T-helper 17 cell (primary cell): ENCODE measurements around the gene HAP1. TPM values are rescaled to one million over a fixed set of nuclear protein-coding genes. Genes with fewer than 3 reads are reported as not detected.
"Not testable (repeated sequence)": the region's sequence is repeated elsewhere in the genome, so short reads cannot be mapped to it uniquely, and the experiment has no call there.

ENCODE experiments used
- ATAC-seq: fragments of 150-1000 bp; cut with Tn5 transposase; 2 replicates; pipeline ENCODE4 v1.10.0; 2021; ENCODE audit warnings: mild to moderate bottlenecking, moderate library complexity
- DNase-seq, 3 donors: peaks; one replicate each; pipeline versions ENCODE4 v3.0.0 to v3.0.0-alpha.2; 2020 to 2021
- H3K9me3 ChIP-seq: one replicate; pipeline ENCODE4 v1.7.0; 2013; ENCODE audit warnings: low read length, mild to moderate bottlenecking; ENCODE audit not compliant: control insufficient read depth, poor library complexity, severe bottlenecking
- H3K27ac Mint-ChIP-seq: one replicate; pipeline ENCODE4 v1.8.0; 2022; ENCODE audit warnings: mild to moderate bottlenecking, moderate library complexity, mixed read lengths
- H3K27me3 Mint-ChIP-seq: one replicate; pipeline ENCODE4 v1.8.0; 2022; ENCODE audit warnings: mixed read lengths
- H3K36me3 Mint-ChIP-seq: one replicate; pipeline ENCODE4 v1.8.0; 2022; ENCODE audit warnings: low read depth, mixed read lengths
- H3K4me1 Mint-ChIP-seq: one replicate; pipeline ENCODE4 v1.8.0; 2022; ENCODE audit warnings: mild to moderate bottlenecking, mixed read lengths
- H3K4me3 Mint-ChIP-seq: one replicate; pipeline ENCODE4 v1.8.0; 2022; ENCODE audit warnings: mild to moderate bottlenecking, moderate library complexity, mixed read lengths
- total RNA-seq, 4 donors: library from RNA in 2 of 4; stranded (reverse) in 2 of 4; gene quantifications; one replicate each; pipeline ENCODE4 v1.2.3 and lab custom pipeline; 2022 to 2026

Gene HAP1
- total RNA-seq, 2 donors from 2014 or later = 0.15 to 1.3 TPM

DNA sequence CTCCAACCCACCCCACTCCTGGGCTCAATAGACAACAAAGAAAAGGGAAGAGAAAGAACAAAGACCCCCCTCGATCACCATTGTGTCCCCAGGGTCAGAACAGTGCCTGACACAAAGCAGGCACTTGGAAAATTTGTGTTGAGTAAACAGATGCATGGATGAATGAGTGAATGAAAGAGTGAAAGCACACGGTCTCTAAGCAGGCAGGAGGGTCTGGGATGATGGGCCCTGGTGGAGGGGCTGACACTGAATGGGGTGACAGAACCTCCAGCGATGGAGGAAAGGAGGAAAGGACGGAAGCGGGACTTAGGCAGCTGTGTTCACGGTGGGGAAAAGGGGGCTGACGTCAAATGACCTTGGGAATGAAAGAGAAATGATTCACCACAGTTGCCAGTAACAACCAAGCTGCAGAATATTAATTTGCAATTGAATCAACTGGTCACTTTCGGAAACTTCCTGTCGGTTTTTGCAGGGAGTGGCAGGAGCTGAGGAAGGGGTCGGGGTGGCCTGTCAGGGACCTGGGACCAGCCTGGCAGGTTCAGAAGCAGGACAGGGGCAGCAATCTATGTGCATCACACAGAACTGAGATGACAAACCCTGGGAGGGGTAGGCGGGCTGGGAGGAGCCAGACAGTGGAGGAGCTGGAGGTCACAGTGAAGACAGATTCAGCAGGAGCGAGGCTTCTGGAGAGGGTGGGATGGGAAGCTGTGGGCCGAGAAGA, 29.0 kb downstream of the HAP1 start:
- H3K9me3 ChIP-seq = no peaks in the 10 kb centered on the region
- ATAC-seq (no peak), DNase-seq (no peak)
- Mint-ChIP-seq H3K4me3 (no peak overlapping the region), H3K27me3 (peaks cover 16% of the 10 kb centered on the region), H3K27ac (no peak overlapping the region), H3K36me3 (peaks cover 2% of the 10 kb centered on the region), H3K4me1 (peaks cover 7% of the 10 kb centered on the region)

GRCh38 chr17:41702712-41703111, 31.7 kb downstream of the HAP1 start:
- peaks cover 2% of the 10 kb centered on the region for H3K36me3 Mint-ChIP-seq
- no peak overlapping the region for H3K4me3 Mint-ChIP-seq
- H3K27ac Mint-ChIP-seq = no peak overlapping the region
- peaks cover 13% of the 10 kb centered on the region for H3K27me3 Mint-ChIP-seq
- no peak for DNase-seq
- no peak for ATAC-seq
- peaks cover 9% of the 10 kb centered on the region for H3K4me1 Mint-ChIP-seq
- H3K9me3 ChIP-seq = no peaks in the 10 kb centered on the region

- not testable (repeated sequence) for H3K9me3 ChIP-seq, H3K36me3 Mint-ChIP-seq, ATAC-seq, H3K27me3 Mint-ChIP-seq, DNase-seq
- Mint-ChIP-seq H3K4me3 (peak overlapping the region; percentile 39), H3K4me1 (peaks cover 14% of the 10 kb centered on the region), H3K27ac (peak overlapping the region; percentile 6)
Observed at GRCh38 chr17:41700843-41701242, 33.6 kb downstream of the HAP1 start.

GRCh38 chr17:41697122-41697962, 37.1 kb downstream of the HAP1 start:
- no peaks in the 10 kb centered on the region for H3K9me3 ChIP-seq

GRCh38 chr17:41695954-41696757, 38.3 kb downstream of the HAP1 start:
- no peak overlapping the region for H3K4me3 Mint-ChIP-seq

More at GRCh38 chr17:41697122-41697962, 37.1 kb downstream of the HAP1 start:
- DNase-seq = no peak
- Mint-ChIP-seq H3K4me1 (peaks cover 21% of the 10 kb centered on the region), H3K36me3 (peaks cover 4% of the 10 kb centered on the region), H3K27me3 (no peaks in the 10 kb centered on the region), H3K27ac (no peak overlapping the region), H3K4me3 (no peak overlapping the region)
- ATAC-seq = no peak

GRCh38 chr17:41695134-41695661, 39.2 kb downstream of the HAP1 start:
- no peak overlapping the region for H3K4me3 Mint-ChIP-seq
- DNase-seq = no peak

More at GRCh38 chr17:41695954-41696757, 38.3 kb downstream of the HAP1 start:
- ATAC-seq (peak; percentile 26), DNase-seq (peak; percentile 55 to 77 (median 64))
- no peaks in the 10 kb centered on the region for H3K9me3 ChIP-seq
- H3K36me3 Mint-ChIP-seq = peaks cover 7% of the 10 kb centered on the region
- no peaks in the 10 kb centered on the region for H3K27me3 Mint-ChIP-seq
- H3K4me1 Mint-ChIP-seq = peaks cover 27% of the 10 kb centered on the region
- peak overlapping the region; percentile 1 for H3K27ac Mint-ChIP-seq

DNA sequence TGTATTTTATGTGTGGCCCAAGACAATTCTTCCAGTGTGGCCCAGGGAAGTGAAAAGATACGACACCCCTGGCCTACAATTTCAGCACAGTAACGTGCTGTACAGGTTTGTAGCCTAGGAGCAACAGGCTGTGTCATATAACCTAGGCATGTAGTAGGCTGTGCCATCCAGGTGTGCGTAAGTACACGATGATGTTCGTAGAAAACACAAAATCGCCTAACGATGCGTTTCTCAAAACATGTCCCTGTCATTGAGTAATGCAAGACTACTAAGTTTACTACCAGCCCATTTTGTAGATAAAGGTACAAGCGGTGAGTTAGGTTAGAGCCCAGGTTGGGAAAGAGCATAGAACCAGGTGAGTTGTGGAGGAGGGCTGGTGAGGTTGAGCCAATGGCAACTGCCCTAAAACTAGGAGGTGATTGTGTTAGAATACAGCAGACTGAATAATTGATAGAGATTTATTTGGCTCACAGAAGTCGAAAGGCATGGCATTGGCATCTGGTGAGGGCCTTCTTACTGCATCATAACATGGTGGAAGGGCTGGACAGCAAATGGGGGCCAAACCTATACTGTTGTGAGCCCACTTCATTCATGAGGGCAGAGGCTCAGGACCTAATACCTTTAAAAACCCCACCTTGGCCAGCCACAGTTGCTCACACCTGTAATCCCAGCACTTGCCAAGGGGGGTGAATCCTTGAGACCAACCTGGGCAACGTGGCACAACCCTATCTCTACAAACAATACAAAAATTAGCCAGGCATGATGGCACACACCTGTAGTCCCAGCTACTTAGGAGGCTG, 41.5 kb downstream of the HAP1 start:
- H3K36me3 Mint-ChIP-seq = peaks cover 10% of the 10 kb centered on the region
- peaks cover 39% of the 10 kb centered on the region for H3K4me1 Mint-ChIP-seq

More at GRCh38 chr17:41695134-41695661, 39.2 kb downstream of the HAP1 start:
- peaks cover 7% of the 10 kb centered on the region for H3K36me3 Mint-ChIP-seq
- H3K27me3 Mint-ChIP-seq = no peaks in the 10 kb centered on the region
- H3K27ac Mint-ChIP-seq = peak overlapping the region; percentile 100
- H3K4me1 Mint-ChIP-seq = peaks cover 28% of the 10 kb centered on the region
- no peak for ATAC-seq
- no peaks in the 10 kb centered on the region for H3K9me3 ChIP-seq

DNA sequence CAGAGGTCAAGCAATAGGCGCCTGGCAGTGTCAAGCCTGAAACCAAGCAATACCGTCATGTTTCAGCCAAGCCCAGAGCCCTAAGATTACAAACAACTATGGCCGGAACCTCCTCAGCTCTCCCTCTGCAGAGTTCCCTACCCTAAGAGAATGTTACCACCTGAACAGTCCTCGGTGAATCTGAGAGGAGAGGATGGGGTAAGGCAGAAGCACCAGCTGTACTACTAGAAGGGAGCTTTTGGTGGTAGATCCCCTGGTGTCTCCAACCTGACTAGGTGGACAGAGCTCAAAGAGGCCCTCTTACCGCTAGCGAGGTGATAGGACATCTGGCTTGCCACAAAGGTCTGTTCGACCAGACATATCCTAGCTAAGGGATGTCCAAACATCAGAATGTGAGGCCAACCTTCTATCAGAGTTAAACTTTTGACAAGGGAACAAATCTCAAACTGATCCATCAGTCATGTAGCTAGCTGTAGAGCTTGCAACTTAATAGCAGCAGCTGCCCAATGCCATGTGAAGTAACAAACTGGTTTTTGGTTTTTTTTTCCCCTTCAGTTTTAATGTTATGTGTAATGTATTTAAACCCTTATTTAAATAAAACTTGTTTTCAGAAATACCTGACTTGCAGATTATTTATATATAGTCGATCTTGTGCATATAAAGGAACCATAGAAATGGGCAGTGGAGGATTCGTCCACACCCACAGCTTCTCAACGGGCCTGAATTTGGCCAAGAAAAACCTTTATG, 43.2 kb downstream of the HAP1 start:
- peak in 1 of 3 donors; percentile 21 for DNase-seq
- peaks cover 4% of the 10 kb centered on the region for H3K27me3 Mint-ChIP-seq
- H3K4me3 Mint-ChIP-seq = peak overlapping the region; percentile 95
- H3K36me3 Mint-ChIP-seq = peaks cover 10% of the 10 kb centered on the region
- peaks cover 38% of the 10 kb centered on the region for H3K4me1 Mint-ChIP-seq
- ATAC-seq = no peak
- no peaks in the 10 kb centered on the region for H3K9me3 ChIP-seq
- peak overlapping the region; percentile 100 for H3K27ac Mint-ChIP-seq

More for the DNA sequence above, 41.5 kb downstream of the HAP1 start:
- H3K4me3 Mint-ChIP-seq = peak overlapping the region; percentile 87
- H3K9me3 ChIP-seq = no peaks in the 10 kb centered on the region
- DNase-seq (no peak), ATAC-seq (no peak)
- peak overlapping the region; percentile 100 for H3K27ac Mint-ChIP-seq
- H3K27me3 Mint-ChIP-seq = peaks cover 4% of the 10 kb centered on the region

- Mint-ChIP-seq H3K27me3 (peaks cover 4% of the 10 kb centered on the region), H3K4me1 (peaks cover 34% of the 10 kb centered on the region), H3K27ac (peak overlapping the region; percentile 100), H3K36me3 (peaks cover 10% of the 10 kb centered on the region), H3K4me3 (peak overlapping the region; percentile 95)
- H3K9me3 ChIP-seq = no peaks in the 10 kb centered on the region
- DNase-seq (no peak), ATAC-seq (no peak)
Observed at GRCh38 chr17:41690497-41690896, 43.9 kb downstream of the HAP1 start.

- peaks cover 34% of the 10 kb centered on the region for H3K4me1 Mint-ChIP-seq
- no peaks in the 10 kb centered on the region for H3K9me3 ChIP-seq
- peaks cover 4% of the 10 kb centered on the region for H3K27me3 Mint-ChIP-seq
- ATAC-seq (no peak), DNase-seq (peak in 1 of 3 donors; percentile 51)
- H3K36me3 Mint-ChIP-seq = peaks cover 10% of the 10 kb centered on the region
- H3K27ac Mint-ChIP-seq = peak overlapping the region; percentile 100
- peak overlapping the region; percentile 95 for H3K4me3 Mint-ChIP-seq
Observed at GRCh38 chr17:41689497-41690299, 44.7 kb downstream of the HAP1 start.
